ENCODE data around the gene HHIPL1.

HHIPL1 gene

GRCh38 chr14:99625476-99625875 lies 19.5 kb upstream of the HHIPL1 start:
- H3K4me1 ChIP-seq (ENCODE audit: control insufficient read depth, low read length), result no peaks in the 10 kb centered on the region
- H3K27me3 ChIP-seq (ENCODE audit: control insufficient read depth, low read length), result no peaks in the 10 kb centered on the region; the same call in 1 of the 2 replicates
- H3F3A ChIP-seq (ENCODE audit: control insufficient read depth, insufficient read depth), result no peaks in the 10 kb centered on the region
- H3K36me3 ChIP-seq (ENCODE audit: control insufficient read depth, low read length), result no peaks in the 10 kb centered on the region
- no peak overlapping the region for H3K4me3 ChIP-seq (ENCODE audit: low read length)
- H3K27ac ChIP-seq (ENCODE audit: low read depth, low read length), result no peak overlapping the region
- H4K20me1 ChIP-seq (ENCODE audit: control insufficient read depth, insufficient read depth, low read depth, low read length), result no peaks in the 10 kb centered on the region; the same call in 1 of the 2 replicates
- H3K9me2 ChIP-seq (replicated peaks; ENCODE audit: control insufficient read depth, low read length), result no peaks in the 10 kb centered on the region
- H3K9me3 ChIP-seq (ENCODE audit: control insufficient read depth, insufficient read depth, low read length), result no peaks in the 10 kb centered on the region
- no peak for TF ChIP-seq EZH2phosphoT487 (IDR thresholded peaks at IDR 0.05; ENCODE audit: borderline replicate concordance, low read length)
- TF ChIP-seq CTCF (IDR thresholded peaks at IDR 0.05; ENCODE audit: low read depth, low read length, poor library complexity, severe bottlenecking), result no peak
- no peak overlapping the region for H3K4me2 ChIP-seq (ENCODE audit: low read length)
- no peaks in the 10 kb centered on the region for H3K79me2 ChIP-seq (ENCODE audit: control insufficient read depth, low read length)

- TF ChIP-seq EZH2phosphoT487 (IDR thresholded peaks at IDR 0.05; ENCODE audit: borderline replicate concordance, low read length) (no peak), CTCF (IDR thresholded peaks at IDR 0.05; ENCODE audit: low read depth, low read length, poor library complexity, severe bottlenecking) (no peak)
- Histone ChIP-seq H3K36me3 (ENCODE audit: control insufficient read depth, low read length) (no peaks in the 10 kb centered on the region), H4K20me1 (ENCODE audit: control insufficient read depth, insufficient read depth, low read depth, low read length) (no peaks in the 10 kb centered on the region; the same call in 1 of the 2 replicates), H3K27ac (ENCODE audit: low read depth, low read length) (no peak overlapping the region), H3K9me3 (ENCODE audit: control insufficient read depth, insufficient read depth, low read length) (no peaks in the 10 kb centered on the region), H3K27me3 (ENCODE audit: control insufficient read depth, low read length) (no peaks in the 10 kb centered on the region; the same call in 1 of the 2 replicates), H3K4me1 (ENCODE audit: control insufficient read depth, low read length) (no peaks in the 10 kb centered on the region), H3F3A (ENCODE audit: control insufficient read depth, insufficient read depth) (no peaks in the 10 kb centered on the region), H3K9me2 (replicated peaks; ENCODE audit: control insufficient read depth, low read length) (no peaks in the 10 kb centered on the region), H3K4me2 (ENCODE audit: low read length) (no peak overlapping the region), H3K79me2 (ENCODE audit: control insufficient read depth, low read length) (no peaks in the 10 kb centered on the region), H3K4me3 (ENCODE audit: low read length) (no peak overlapping the region)
Observed at GRCh38 chr14:99626041-99626648, 18.8 kb upstream of the HHIPL1 start.

GRCh38 chr14:99627100-99627499 lies 17.8 kb upstream of the HHIPL1 start:
- Histone ChIP-seq H3K36me3 (ENCODE audit: control insufficient read depth, low read length) (no peaks in the 10 kb centered on the region), H4K20me1 (ENCODE audit: control insufficient read depth, insufficient read depth, low read depth, low read length) (no peaks in the 10 kb centered on the region), H3K4me1 (ENCODE audit: control insufficient read depth, low read length) (no peaks in the 10 kb centered on the region), H3K9me3 (ENCODE audit: control insufficient read depth, insufficient read depth, low read length) (no peaks in the 10 kb centered on the region), H3F3A (ENCODE audit: control insufficient read depth, insufficient read depth) (no peaks in the 10 kb centered on the region), H3K79me2 (ENCODE audit: control insufficient read depth, low read length) (no peaks in the 10 kb centered on the region), H3K27ac (ENCODE audit: low read depth, low read length) (no peak overlapping the region), H3K27me3 (ENCODE audit: control insufficient read depth, low read length) (no peaks in the 10 kb centered on the region; the same call in 1 of the 2 replicates), H3K4me2 (ENCODE audit: low read length) (no peak overlapping the region), H3K4me3 (ENCODE audit: low read length) (no peak overlapping the region), H3K9me2 (replicated peaks; ENCODE audit: control insufficient read depth, low read length) (no peaks in the 10 kb centered on the region)
- no peak for TF ChIP-seq CTCF (IDR thresholded peaks at IDR 0.05; ENCODE audit: low read depth, low read length, poor library complexity, severe bottlenecking)

Data from DOHH2 (cell line).